Nephron (organoid): Measurements from ENCODE around the gene VPS18.

ENCODE experiments used
- H3K27ac Mint-ChIP-seq, 3 experiments: 2 replicates each; pipeline ENCODE4 v1.8.0; 2020; ENCODE audit warnings: mixed read lengths in 3 of 3, mild to moderate bottlenecking in 2 of 3, moderate library complexity in 1 of 3
- H3K27me3 Mint-ChIP-seq: 2 replicates; pipeline ENCODE4 v1.8.0; 2021; ENCODE audit warnings: low read depth, mild to moderate bottlenecking, moderate library complexity, mixed read lengths
- H3K36me3 Mint-ChIP-seq: 2 replicates; pipeline ENCODE4 v1.8.0; 2020; ENCODE audit warnings: low read depth, mixed read lengths
- H3K4me1 Mint-ChIP-seq: 2 replicates; pipeline ENCODE4 v1.8.0; 2020; ENCODE audit warnings: mixed read lengths
- H3K4me3 Mint-ChIP-seq, 3 experiments: 2 replicates each; pipeline ENCODE4 v1.8.0; 2020; ENCODE audit warnings: mild to moderate bottlenecking in 3 of 3, mixed read lengths in 3 of 3, moderate library complexity in 2 of 3
- H3K9me3 Mint-ChIP-seq: 2 replicates; pipeline ENCODE4 v1.8.0; 2020; ENCODE audit warnings: mixed read lengths
- TF ChIP-seq, protein P1 (sequence below), 3 experiments: fragments of 200-600 bp; sonication (generic); IDR thresholded peaks; one replicate each; pipeline ENCODE4 v1.5.0; 2021; ENCODE audit warnings: antibody characterized with exemption in 3 of 3; ENCODE audit not compliant: unreplicated experiment in 3 of 3

The VPS18 gene

DNA sequence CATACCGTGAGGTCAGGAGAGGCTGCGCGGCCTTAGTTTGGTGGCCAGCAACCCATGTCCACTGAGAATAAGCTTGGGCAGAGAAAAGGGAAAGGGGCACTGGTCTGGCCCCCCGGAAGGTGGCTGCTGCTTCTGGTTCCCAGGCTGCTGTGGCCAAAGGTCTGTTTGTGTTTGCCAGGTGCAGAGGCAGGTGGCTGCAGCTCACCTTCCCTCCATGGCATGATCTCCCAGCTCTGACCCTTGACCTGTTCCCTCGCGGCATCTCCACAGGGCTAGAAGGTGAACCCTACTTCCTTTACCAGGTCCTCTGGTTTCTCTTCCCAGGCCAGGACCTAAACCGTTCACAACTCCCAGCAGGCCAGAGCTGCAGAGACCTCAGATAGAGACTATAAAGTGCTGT, 13.8 kb downstream of the VPS18 start:
- H3K27me3 Mint-ChIP-seq, result no peaks in the 10 kb centered on the region
- peak overlapping the region; percentile 60 to 62 (median 61) for H3K4me3 Mint-ChIP-seq
- peaks cover 18% of the 10 kb centered on the region for H3K36me3 Mint-ChIP-seq
- peaks cover 40% of the 10 kb centered on the region for H3K4me1 Mint-ChIP-seq
- TF ChIP-seq, protein P1, sequence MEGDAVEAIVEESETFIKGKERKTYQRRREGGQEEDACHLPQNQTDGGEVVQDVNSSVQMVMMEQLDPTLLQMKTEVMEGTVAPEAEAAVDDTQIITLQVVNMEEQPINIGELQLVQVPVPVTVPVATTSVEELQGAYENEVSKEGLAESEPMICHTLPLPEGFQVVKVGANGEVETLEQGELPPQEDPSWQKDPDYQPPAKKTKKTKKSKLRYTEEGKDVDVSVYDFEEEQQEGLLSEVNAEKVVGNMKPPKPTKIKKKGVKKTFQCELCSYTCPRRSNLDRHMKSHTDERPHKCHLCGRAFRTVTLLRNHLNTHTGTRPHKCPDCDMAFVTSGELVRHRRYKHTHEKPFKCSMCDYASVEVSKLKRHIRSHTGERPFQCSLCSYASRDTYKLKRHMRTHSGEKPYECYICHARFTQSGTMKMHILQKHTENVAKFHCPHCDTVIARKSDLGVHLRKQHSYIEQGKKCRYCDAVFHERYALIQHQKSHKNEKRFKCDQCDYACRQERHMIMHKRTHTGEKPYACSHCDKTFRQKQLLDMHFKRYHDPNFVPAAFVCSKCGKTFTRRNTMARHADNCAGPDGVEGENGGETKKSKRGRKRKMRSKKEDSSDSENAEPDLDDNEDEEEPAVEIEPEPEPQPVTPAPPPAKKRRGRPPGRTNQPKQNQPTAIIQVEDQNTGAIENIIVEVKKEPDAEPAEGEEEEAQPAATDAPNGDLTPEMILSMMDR (IDR thresholded peaks at IDR 0.05; ENCODE audit: unreplicated experiment in 3 of 3), result no peak
- peak overlapping the region in 1 of 3 experiments; percentile 31 for H3K27ac Mint-ChIP-seq
- H3K9me3 Mint-ChIP-seq, result no peaks in the 10 kb centered on the region

DNA sequence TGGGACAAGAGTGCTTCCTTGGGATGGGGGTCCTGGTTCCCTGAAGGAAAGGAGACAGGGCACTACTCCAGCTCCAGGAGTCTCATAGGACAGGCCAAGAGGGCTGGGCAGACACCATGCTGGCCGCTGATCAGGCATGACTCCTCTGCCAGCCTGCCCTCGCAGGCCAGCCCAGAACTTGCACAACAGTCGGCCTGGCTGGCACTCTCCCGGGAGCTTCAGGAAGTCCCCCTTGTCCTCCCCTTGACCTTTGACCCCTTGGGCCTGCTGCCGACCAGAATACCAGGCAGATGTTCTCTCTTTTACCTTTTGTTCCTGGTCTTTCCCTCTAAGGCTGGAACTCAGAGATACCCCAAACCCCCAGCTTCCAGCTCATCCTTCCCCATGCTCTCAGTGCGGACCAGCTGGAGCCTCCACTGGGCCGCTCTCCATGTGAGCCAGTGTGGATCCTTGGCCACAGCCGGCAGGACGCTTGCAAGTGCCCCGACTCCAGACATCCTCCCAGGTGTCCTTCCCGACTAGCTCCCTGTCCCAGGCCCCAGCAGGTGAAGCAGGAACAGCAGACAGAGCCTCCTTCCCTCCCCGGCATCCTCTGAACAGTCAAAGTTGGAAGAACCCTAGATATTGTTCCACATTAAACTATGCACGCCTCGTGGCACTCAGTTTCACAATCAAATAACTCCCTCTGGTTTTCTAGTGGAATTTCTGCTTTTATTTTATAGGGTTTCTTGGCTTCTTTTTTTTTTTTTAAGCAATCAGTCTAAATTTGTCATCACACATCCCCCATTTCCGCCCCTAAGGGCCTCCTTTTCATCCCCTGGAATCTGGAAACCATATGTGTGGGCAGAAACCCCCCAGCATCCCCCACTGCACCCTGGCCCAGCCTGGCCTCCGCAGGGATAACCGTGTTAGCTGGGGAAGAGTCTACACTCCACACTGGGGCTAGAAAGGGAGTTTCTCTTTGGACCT, 15.7 kb downstream of the VPS18 start:
- Mint-ChIP-seq H3K27me3 (no peaks in the 10 kb centered on the region), H3K4me3 (peak overlapping the region in 2 of 3 experiments; percentile 17 to 50), H3K9me3 (no peaks in the 10 kb centered on the region), H3K27ac (peak overlapping the region; percentile 58 to 92 (median 87)), H3K36me3 (peaks cover 3% of the 10 kb centered on the region), H3K4me1 (peaks cover 34% of the 10 kb centered on the region)
- TF ChIP-seq, protein P1 (IDR thresholded peaks at IDR 0.05; ENCODE audit: unreplicated experiment in 3 of 3), result no peak

DNA sequence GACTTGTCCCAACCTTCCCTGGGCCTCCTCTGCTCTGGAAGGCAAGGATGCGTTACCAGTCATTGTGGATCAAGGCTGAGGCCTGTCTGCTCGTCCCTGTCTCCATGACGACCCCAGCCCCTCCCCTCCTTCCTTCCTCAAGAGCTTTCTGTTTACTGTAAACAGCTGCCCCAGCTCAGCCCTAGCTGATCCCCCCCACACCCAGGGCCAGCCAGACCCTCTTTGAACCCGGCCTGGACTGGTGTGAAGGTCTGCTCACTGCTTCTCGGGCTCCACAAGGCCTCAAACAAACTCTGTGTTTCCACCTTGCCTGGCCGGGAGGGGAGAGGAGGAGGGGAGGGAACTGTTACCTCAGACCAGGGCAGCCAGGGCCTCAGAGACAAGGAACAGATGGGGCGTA, 16.9 kb downstream of the VPS18 start:
- TF ChIP-seq, protein P1 (IDR thresholded peaks at IDR 0.05; ENCODE audit: unreplicated experiment in 3 of 3), result no peak
- Mint-ChIP-seq H3K27ac (peak overlapping the region; percentile 90 to 95 (median 92)), H3K9me3 (no peaks in the 10 kb centered on the region), H3K4me3 (no peak overlapping the region), H3K4me1 (peaks cover 27% of the 10 kb centered on the region), H3K36me3 (no peaks in the 10 kb centered on the region), H3K27me3 (no peaks in the 10 kb centered on the region)

DNA sequence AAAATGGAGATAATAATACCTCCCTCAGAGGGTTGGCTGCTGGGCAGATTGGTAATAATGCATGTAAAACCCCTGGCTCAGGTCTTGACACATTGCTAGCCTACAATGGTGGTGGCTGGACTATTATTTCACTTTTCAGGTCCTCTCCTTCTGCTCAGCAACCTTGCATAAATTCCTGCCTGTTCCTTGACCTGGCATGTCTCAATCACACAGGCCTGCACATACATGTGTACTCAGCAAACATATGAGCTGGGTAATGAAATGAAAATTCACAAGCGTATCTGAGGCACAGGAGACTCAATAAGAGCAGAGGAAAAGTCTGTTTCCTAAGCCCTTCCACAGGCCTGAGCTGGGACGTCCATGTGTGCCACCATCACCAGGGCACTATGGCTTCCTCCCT, 17.4 kb downstream of the VPS18 start:
- H3K4me3 Mint-ChIP-seq, result no peak overlapping the region
- TF ChIP-seq, protein P1 (IDR thresholded peaks at IDR 0.05; ENCODE audit: unreplicated experiment in 3 of 3), result no peak
- H3K9me3 Mint-ChIP-seq, result no peaks in the 10 kb centered on the region
- peaks cover 1% of the 10 kb centered on the region for H3K27me3 Mint-ChIP-seq
- H3K36me3 Mint-ChIP-seq, result no peaks in the 10 kb centered on the region
- peaks cover 27% of the 10 kb centered on the region for H3K4me1 Mint-ChIP-seq
- H3K27ac Mint-ChIP-seq, result peak overlapping the region; percentile 90 to 95 (median 92)

DNA sequence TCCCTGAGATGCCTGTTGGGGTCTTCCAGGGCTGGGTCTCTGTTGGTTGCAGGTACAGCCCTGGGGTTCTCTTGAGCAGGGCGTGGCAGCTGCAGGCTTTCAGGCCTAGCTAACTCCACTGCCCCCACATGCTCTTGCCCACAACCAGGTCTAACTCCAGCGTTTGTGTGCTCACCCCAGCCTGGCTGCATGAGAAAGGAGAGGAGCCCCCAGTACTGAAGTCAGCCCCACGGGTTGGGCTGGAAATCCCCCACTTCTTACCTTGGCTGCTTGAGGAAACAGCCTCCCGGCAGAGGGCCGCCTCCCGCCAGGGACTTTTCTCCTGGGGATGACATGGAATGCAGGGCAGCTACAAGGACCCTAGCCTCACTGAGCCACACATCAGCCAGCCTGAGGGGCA, 18.2 kb downstream of the VPS18 start:
- TF ChIP-seq, protein P1 (IDR thresholded peaks at IDR 0.05; ENCODE audit: unreplicated experiment in 3 of 3), result no peak
- Mint-ChIP-seq H3K4me1 (peaks cover 27% of the 10 kb centered on the region), H3K9me3 (no peaks in the 10 kb centered on the region)

More for the DNA sequence above, 18.2 kb downstream of the VPS18 start:
- peaks cover 9% of the 10 kb centered on the region for H3K27me3 Mint-ChIP-seq
- no peaks in the 10 kb centered on the region for H3K36me3 Mint-ChIP-seq
- H3K27ac Mint-ChIP-seq, result no peak overlapping the region
- H3K4me3 Mint-ChIP-seq, result no peak overlapping the region
